Activated CD8-positive, alpha-beta memory T cell treated with anti-CD3 and anti-CD28 coated beads for 4 hours (primary cell): ENCODE measurements around the gene ZNF407.
"Not testable (repeated sequence)": the region's sequence is repeated elsewhere in the genome, so short reads cannot be mapped to it uniquely, and the experiment has no call there.

Experiments
- DNase-seq, 2 donors: peaks; one replicate each; pipeline ENCODE4 v3.0.0-alpha.2; 2020; ENCODE audit warnings: low read depth in 2 of 2

Gene ZNF407, protein sequence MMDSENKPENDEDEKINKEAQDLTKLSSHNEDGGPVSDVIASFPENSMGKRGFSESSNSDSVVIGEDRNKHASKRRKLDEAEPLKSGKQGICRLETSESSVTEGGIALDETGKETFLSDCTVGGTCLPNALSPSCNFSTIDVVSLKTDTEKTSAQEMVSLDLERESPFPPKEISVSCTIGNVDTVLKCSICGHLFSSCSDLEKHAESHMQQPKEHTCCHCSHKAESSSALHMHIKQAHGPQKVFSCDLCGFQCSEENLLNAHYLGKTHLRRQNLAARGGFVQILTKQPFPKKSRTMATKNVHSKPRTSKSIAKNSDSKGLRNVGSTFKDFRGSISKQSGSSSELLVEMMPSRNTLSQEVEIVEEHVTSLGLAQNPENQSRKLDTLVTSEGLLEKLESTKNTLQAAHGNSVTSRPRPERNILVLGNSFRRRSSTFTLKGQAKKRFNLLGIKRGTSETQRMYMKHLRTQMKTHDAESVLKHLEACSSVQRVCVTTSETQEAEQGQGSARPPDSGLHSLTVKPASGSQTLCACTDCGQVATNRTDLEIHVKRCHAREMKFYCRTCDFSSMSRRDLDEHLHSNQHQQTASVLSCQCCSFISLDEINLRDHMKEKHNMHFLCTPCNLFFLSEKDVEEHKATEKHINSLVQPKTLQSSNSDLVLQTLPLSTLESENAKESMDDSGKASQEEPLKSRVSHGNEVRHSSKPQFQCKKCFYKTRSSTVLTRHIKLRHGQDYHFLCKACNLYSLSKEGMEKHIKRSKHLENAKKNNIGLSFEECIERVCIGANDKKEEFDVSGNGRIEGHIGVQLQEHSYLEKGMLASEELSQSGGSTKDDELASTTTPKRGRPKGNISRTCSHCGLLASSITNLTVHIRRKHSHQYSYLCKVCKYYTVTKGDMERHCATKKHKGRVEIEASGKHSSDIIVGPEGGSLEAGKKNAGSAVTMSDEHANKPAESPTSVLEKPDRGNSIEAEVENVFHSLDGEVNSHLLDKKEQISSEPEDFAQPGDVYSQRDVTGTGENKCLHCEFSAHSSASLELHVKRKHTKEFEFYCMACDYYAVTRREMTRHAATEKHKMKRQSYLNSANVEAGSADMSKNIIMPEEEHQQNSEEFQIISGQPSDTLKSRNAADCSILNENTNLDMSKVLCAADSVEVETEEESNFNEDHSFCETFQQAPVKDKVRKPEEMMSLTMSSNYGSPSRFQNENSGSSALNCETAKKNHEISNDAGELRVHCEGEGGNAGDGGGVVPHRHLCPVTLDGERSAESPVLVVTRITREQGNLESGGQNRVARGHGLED (N-terminal part only)

DNA sequence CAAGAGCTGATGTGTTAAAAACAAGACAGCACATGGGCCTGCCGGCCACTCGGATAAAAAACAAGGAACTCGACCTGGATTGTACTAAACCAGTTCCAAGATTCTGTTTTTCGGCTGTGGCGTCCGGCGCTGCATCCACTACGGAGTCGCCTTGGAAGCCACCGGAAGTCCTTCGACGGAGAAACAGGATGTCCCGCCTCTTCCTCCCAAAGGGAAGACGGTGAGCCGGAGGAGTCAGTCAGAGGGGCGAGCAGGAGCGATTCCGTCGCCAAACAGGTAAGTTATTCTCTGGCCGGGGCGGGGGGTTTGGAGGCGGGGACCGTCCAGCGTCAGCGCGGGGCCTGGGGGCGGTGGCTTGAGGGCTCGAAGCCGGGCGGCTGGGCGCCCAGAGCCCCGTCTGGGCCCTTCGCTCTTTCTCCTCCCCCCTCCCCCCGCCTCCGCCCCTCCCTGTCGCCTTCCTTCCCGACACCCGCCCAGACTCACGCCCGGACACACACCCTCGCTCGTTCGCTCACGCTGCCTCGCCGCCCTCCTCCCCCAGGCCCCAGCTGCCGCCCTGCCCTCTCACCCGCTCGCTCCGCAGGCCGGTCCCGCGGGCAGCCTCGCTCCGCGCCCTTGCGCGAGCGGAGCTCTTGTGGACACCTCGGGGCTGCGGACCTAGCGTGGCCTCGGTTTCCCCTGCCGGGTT is at the start of gene ZNF407:
Gene ZNF407 (plus strand): TSS at position 209 of the 688 bp plus-strand sequence. CDS start 33,150 bp downstream, outside the sequence.
- peak; percentile 69 to 74 for DNase-seq

DNA sequence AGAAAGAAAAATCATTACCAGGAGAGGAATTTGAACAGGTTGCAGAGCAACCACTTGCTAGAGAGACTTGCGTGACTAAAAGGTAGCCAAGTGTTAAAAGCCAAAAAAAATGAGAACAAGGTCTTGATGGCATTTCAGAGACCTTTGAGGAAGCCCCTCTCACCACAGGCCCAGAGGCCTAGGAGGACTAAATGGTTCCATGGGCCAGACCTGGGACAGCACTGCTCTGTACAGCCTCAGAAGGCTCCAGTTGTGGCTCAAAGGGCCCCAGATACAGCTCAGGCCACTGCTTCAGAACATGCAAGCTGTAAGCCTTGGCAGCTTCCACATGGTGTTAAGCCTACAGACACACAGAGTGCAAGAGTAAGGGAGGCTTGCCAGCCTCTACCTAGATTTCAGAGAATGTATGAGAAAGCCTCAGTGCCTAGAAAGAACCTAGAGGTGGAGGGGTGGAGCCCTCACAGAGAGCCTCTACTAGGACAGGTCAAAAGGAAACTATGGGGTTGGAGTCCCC is 48.0 kb upstream of the ZNF407 start:
- DNase-seq, result no peak

DNA sequence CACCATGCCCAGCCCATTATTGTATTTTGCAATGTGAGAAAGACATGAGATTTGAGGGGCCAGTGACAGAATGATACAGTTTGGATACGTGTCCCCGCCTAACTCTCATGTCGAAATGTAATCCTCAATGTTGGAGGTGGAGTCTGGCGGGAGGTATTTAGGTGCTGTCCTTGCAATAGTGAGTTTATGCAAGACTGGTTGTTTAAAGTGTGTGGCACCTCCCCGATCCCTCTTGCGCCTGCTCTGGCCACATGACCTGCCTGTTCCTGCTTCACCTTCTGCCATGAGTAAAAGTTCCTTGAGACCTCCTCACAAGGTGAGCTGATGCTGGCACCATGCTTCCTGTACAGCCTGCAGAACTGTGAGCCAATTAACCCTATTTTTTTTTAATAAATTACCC is 46.8 kb upstream of the ZNF407 start:
- DNase-seq, result no peak

DNA sequence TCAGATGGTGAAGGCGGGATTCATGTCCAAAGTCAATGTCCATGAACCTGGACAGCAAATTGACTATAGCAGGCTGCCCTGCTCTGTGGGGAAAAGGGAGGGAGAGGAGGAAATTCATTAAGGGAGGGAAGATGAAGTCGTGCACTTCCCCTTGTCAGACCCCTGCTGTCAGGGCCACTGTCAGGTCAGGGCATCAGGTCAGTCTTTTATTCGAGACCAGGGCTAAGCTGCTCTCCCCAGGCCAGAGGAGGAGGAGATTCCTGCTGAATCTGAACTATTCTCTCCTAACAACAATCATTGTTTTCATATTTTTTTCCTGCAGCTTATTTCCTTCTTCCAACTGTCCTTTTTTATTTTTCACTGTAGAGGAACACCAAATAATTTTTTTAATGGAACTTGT is 46.2 kb upstream of the ZNF407 start:
- DNase-seq, result no peak

DNA sequence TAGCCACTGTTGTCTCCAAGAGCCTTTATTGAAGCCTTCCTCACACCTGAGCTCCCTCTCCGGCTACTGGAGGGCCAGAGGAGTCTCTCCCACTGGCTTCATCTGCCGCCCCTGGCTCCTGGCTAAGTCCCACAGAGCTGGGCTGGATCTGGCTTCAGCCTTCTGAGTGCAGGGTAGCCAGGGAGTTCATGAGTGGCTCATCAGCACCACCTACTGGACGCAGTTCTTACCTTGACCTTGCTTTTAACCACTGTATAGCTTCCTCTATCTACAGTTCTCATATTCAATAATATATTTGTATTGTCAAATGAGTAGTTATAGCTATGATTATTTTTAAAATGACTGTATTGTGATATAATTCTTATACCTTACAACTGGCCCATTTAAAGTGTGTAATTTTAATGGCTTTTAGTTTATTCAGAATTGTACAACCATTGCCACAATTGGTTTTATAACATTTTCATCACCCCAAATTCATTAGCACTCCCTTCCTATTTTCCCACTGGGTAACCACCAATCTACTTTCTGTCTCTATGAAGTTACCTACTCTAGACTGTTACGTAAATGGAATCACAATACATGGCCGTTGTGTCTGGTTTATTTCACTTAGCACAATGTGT is 45.6 kb upstream of the ZNF407 start:
- peak; percentile 50 to 52 for DNase-seq

DNA sequence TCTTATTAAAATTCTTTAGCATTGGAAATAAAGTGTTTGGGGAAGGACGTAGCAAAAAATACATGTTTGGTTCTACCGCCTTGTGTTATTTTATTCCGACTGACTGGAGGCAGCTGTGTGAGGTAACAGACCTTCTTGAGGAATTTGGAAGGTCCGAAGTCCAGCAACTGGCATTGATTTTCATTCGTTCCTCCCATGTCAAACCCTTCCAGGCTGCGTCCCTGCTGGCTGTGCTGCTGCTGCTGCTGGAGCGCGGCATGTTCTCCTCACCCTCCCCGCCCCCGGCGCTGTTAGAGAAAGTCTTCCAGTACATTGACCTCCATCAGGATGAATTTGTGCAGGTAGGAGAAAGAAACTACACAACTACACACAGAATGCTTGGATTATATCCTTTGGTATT is 41.5 kb upstream of the ZNF407 start:
- no peak for DNase-seq

DNA sequence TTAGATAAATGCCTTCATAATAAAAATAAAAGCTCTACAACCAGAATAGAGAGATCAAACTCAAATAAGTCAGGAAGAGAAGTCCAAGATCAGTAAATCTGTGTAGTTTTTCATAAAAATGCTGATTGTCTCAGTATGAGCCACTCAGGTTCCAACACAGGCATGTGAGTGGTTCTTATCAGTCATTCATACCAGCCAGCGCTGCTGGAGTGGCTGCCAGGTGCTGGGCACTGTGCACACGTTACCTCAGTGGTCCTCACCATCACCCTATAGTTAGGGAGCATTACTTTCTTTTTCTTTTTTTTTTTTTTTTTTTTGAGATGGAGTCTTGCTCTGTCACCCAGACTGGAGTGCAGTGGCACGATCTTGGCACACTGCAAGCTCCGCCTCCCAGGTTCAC is 39.6 kb upstream of the ZNF407 start:
- no peak for DNase-seq

DNA sequence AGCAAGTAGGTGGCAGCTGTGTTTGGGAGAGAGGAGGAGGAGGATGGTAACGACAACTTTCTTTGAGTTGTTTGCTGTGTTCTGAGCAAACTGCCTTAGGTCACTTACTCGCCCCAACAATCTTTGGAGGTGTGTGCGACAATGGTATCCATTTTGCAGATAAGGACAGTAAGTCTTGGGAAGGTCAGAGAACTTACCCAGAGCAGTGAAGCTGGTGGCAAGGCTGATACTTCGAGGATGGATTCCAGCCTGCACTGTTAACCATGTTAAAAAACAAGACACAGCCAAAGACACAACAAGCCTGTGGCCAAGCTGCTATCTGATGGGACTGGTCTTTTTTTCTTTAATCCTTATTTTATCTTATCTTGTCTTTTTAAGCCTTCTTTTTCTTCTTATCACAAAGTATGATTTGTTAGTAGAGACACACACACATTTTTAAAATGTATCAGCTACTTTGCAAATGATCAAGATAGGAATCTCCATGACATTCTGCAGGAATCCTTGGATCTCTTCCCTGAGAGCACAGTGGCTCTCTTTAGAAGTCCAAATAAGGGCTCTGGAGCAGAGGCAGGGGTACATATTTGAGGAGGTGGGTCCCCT is 35.4 kb upstream of the ZNF407 start:
- no peak for DNase-seq

DNA sequence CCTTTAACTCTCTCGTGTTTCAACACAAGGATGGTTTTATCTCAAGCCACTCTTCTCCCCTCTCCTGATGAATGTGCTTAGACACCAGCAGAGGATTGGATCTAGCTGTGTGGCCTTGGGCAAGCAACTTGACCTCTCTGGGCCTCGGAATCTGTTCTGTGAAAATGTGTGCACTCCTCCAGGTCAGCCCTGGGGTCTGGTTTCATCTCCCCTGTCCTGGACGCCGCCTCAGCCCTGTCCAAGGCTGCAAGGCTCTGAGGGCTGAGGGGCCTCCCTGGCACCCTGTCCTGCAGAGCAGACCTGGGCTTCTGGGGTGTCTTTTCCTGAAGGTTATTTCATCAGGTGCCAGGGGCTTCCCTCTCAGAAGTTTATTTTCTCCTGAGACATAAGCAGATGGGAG is 34.9 kb upstream of the ZNF407 start:
- no peak for DNase-seq

DNA sequence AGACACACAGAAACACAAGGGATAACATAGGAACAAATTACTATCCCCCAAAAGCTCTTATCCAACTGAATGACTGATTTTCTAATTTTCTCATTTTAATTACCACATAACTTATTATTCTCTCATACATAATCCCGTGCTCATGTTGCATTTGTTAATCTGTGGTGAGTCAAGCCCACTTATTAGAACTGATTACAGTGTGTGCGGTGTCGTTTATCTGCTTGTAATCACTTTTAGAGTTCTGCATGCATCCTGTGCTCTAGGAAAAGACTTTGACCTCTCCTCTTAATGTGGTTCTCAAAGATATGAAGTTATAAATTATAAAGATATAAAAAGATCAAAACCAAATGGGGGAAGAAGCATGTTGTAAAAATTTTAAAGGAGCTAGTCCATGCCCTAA is 33.7 kb upstream of the ZNF407 start:
- DNase-seq, result no peak

DNA sequence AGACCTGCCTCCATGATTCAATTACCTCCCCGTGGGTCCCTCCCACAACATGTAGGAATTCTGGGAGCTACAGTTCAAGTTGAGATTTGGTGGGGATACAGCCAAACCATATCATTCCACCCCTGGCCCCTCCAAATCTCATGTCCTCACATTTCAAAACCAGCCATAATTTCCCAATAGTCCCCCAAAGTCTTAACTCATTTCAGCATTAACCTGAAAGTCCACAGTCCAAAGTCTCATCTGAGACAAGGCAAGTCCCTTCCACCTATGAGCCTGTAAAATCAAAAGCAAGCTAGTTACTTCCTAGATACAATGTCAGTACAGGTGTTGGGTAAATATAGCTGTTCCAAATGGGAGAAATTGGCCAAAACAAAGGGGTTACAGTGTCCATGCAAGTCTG is 32.5 kb upstream of the ZNF407 start:
- not testable (repeated sequence) for DNase-seq

DNA sequence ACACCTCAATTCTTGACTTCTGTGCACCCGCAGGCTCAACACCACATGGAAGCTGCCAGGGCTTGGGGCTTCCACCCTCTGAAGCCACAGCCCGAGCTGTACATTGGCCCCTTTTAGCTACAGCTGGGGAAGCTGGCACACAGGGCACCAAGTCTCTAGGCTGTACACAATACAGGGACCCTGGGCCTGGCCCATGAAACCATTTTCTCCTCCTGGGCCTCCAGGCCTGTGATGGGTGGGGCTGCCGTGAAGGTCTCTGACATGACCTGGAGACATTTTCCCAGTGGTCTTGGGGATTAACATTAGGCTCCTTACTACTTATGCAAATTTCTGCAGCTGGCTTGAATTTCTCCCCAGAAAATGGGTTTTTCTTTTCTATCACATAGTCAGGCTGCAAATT is 31.7 kb upstream of the ZNF407 start:
- DNase-seq, result not testable (repeated sequence)

DNA sequence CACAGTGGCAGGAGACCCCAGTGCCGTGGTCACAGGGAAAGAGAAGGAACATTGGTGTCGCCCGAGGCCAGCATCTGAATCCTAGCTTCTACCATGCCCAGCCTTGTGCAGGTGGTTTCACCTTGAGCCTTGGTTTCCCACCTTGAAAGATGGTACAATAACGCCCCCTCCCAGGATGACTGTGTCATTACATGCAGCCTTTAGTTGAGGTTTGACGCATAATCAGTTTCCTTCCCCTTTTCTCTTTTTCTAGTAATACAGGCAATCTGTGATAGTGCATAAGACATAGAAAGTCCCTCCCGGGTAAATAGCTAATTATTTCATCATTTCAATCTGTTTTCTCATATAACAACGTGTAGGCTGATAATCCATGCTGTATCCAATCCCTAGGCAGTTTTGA is 29.8 kb upstream of the ZNF407 start:
- DNase-seq, result no peak

DNA sequence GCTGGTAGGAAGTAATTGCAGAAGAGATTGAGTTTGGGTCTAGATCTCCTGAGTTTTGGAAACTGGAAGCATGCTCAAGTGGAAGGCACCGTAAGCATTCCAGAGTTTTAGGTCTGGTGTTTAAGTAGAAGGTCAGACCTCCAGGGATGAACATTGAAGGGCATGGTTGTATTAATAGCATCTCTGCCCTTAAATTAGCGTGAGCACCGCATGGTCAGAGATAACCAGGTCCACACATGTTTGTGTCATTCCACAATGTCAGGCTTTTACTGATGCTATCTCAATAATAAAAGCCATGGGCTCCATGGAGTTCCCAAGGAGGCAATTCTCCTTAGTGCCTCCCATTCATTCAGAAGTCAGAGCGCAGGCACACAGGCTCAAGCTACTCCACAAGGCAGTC is 28.3 kb upstream of the ZNF407 start:
- DNase-seq, result no peak

DNA sequence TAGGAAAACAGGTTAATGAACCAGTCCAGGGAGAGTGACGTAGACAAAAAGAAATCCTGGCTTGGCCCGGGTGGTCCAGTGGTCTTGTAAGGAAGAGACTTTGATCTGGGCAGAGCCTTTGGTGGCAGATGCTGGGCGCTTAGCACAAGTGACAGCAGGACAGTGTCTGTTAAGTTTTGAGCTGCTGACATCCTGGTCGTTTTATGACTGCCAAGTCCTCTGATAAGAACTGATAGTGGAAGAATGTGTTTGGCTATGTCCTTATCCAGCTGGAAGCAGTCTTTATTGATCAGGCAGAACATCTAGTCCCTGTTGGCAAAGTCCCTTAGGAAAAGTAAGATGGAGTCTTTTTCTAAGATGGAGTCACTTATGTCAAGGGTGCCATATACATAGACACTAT is 27.4 kb upstream of the ZNF407 start:
- no peak for DNase-seq

DNA sequence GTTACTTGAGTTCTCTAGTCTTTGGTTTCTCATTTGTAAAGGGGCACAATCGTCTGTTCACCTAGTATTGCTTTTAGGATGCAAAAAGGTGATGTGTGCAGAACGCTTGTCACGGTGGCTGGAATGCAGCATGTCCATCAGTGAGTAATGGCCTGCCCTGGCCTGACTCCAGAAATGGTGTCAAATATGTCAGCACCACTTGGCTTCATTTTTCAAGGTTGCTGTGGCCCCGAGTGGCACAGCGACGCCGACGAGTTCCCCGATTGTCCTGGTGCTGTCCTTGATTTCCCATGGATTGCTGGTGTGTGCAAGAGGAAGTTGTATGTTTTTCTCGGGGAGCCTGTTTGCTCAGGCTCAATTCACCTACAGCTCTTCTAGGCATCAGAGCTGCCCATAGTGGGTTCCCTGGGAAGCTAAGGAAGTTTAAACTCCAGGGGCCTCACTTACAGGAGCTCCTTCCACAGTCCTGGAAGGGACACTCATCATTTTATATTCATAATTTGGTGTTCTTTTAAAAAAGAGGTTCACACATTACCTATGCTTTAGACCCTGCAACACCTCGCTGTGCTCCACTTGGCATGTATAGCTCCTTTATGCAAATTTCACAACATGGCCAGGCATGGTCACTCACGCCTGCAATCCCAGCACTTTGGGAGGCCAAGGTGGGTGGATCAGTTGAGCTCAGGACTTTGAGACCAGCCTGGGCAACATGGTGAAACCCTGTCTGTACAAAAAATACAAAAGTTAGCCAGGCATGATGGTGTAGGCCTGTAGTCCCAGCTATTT is 25.6 kb upstream of the ZNF407 start:
- no peak for DNase-seq

DNA sequence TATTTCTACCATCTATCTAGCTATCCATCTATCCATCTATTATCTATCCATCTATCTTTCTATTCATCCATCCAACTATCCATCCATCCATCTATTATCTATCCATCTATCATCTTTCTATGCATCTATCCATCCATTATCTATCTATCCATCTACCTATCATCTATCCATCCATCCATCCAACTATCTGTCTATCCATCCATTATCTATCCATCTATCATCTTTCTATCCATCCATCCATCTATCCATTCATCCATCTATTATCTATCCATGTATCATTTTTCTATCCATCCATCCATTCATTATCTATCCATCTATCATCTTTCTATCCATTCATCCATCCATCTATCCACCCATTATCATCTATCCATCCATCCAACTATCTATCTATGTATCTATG is 24.6 kb upstream of the ZNF407 start:
- DNase-seq, result no peak

DNA sequence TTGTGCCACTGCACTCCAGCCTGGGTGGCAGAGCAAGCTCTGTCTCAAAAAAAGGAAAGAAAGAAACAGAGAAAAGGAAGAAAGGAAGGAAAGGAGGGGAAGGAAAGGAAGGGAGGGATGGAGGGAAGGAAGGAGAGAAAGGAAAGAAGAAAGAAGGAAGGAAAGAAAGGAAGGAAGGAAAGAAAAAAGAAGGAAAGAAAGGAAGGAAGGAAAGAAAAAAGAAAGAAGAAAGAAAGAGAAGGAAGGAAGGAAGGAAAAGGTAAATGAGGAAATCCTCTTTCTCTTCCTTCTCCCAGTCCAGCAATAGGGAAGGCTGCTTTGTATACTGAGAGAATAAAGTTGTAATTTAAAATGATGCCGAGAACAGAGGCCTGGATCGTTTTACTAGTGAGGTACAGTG is 22.8 kb upstream of the ZNF407 start:
- DNase-seq, result no peak

DNA sequence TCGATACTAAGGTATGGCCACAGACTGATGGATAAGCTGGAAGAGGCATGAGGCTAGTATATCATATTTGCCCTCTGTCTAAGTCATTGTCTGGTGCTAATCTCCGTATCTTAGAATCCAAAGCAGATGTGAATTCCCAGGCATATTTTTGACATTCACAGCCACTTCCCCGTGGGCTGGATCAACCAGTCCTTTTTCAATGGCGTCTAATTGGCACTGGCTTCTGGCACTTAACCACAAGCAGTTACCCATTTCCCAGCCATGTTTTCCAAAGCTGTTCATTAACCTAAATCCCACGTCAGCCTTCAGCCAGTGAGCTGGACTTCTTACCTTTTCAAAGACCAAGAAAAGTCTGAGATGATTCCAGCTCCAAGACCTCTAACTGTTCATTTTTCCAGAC is 20.7 kb upstream of the ZNF407 start:
- no peak for DNase-seq
